GM21515 (cell line): ENCODE measurements around the gene CATSPERD.
"Not testable (repeated sequence)": the region's sequence is repeated elsewhere in the genome, so short reads cannot be mapped to it uniquely, and the experiment has no call there.

ENCODE experiments used
- ATAC-seq: cut with Tn5 transposase; IDR thresholded peaks from one replicate; pipeline ENCODE4 v1.9.1; 2021; ENCODE audit not compliant: unreplicated experiment

CATSPERD gene

DNA sequence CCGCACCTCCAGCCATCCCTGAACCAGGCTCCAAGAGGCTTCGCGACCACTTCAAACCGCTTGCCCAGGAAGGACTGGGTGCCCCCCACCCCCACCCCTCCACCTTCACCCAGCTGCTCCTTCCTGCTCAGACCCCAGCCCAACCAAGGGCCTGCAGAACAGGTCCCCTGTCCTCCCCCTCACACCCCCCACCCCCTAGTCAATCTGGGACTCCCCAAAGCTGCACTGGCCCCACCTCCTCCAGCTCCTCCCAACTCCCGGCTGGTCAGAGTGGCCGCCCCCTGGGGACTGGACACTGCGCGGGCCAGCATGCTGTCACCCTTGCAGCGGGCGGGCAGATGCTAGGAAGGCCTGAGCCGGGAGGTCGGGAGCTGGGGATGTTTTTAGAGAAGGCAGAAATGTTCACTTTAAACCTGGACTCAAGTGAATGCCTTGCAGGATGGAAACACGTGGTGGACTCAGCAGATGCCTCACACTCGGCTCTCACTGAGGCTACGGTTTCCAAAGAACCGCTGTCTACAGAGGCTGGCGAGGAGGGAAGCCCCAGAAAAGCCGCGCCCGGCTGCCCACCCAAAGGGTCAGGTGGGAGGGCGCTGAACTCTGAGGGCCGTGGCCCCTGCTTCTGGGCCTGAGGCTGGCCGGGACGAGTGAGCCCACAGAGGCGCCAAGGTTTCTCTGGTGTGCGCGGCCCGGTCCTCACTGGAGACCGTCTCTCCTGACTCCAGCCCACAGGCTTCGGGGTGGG, 22.4 kb upstream of the CATSPERD start:
- ATAC-seq = no peak

DNA sequence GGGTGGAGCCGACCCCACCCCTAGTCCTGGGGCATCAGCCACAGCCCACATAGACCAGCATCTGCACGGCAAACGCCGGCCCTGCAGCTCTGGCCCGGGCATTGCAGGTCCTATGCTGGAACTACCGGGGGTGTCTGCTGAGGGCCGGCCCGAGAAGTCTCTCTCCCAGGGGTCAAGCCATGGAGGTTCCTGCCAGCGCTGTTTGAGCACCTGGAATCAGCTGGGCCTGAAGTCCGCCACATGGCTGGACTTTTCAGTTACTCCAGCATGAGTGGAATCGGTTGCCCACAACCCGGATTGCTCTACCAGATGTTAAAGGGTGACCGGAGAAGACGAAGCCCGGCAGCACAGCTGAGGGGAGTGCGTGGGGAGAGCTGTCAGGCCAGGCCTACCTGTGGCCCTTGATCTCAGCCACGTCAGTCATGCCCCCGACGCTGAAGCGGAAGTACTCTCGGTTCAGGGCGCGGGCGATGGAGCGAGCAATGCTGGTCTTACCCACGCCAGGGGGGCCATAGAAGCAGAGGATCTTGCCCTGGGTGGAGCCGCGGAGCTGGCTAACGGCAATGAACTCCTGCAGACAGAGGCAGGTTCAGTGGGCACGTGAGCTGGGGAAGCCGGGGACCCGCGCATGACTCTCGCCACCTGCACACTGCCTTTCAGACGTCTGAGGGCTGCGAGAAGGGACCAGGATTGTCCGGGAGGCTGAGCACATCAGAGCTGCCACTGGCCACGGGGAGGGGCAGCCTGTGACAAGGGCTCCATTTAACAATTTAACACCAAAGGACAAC, 21.6 kb upstream of the CATSPERD start:
- no peak for ATAC-seq

- ATAC-seq = no peak
Observed at GRCh38 chr19:5700455-5701092, 19.9 kb upstream of the CATSPERD start.

GRCh38 chr19:5702053-5702410, 18.4 kb upstream of the CATSPERD start:
- ATAC-seq = not testable (repeated sequence)

GRCh38 chr19:5703819-5704818, 16.3 kb upstream of the CATSPERD start:
- ATAC-seq = no peak

GRCh38 chr19:5705552-5705951, 14.9 kb upstream of the CATSPERD start:
- ATAC-seq = no peak

DNA sequence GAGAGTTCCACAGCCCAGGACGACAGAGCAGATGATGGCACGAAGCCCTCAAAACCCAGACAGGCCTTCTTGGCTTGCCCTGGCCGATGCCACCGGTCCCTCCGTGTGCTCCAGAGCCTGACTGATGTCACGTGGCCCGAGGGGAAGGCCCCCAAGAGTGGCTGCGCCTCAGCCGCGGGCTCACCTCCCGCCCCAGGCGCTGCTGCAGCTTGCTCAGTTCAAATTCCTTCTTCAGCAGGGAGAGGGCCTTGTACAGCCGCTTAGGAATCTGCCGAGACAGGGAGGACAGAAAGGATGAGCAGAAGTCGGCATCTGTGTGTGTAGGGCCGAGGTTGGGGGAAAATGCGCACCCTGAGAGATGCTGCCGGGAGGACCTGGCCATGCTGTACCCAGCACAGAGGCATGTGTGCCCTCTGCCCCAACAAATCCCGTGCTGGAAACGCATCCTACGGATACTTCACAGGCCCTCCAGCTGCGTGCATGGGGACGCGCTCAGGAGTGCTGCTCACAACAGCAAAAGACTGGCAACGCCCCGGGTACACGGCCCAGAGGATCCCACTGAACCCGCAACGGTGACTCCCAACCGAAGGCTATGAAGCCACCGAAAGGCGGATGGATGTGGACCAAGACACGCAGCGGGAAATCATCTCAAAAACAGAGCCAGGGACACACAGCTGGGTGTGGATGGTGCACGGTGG, 13.4 kb upstream of the CATSPERD start:
- no peak for ATAC-seq

GRCh38 chr19:5707576-5708575, 12.6 kb upstream of the CATSPERD start:
- no peak for ATAC-seq

- ATAC-seq = no peak
Observed at GRCh38 chr19:5711025-5711424, 9.4 kb upstream of the CATSPERD start.

DNA sequence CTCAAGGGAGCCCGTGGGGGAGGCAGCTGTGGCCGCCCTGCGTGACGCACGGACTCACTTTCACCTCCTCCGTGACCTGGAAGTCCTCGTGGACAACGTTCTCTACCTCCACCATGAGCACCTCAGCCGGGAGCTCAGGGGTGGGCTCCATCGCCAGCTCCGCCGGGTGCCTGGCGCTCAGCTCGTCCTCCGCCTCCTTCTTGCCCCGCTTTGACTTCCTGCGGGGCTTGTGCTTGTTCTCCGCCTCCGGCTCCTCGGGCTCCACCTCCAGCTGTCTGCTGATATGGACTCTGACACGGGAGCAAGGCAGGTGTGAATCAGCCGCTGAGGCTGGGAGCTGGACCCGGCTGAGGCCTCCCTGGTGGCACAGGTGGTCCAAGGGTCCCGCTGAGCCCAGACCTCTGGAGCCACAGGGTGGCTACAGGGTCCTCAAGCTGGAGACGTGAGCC, 8.7 kb upstream of the CATSPERD start:
- ATAC-seq = no peak

DNA sequence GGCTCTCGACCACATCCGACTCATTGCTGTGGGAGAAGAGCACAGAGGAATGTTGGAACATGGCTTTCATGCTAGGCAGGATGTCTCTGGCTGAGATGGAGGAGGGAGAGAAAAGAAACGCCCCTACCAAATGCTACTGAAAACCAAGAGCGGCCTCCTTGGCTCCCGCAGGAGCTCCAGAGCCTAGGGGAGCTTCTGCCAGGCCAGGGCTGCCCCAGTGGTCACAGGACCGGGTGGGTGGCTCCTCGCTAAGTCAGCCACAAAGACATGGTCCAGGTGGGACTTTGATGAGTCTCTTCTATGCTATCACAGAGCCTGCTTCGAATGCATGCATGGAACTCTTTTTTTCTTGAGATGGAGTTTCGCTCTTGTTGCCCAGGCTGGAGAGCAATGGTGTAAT, 7.2 kb upstream of the CATSPERD start:
- ATAC-seq = no peak

- ATAC-seq = no peak
Observed at GRCh38 chr19:5714816-5715215, 5.6 kb upstream of the CATSPERD start.

- no peak for ATAC-seq
Observed at GRCh38 chr19:5717215-5717935, 3.1 kb upstream of the CATSPERD start.

DNA sequence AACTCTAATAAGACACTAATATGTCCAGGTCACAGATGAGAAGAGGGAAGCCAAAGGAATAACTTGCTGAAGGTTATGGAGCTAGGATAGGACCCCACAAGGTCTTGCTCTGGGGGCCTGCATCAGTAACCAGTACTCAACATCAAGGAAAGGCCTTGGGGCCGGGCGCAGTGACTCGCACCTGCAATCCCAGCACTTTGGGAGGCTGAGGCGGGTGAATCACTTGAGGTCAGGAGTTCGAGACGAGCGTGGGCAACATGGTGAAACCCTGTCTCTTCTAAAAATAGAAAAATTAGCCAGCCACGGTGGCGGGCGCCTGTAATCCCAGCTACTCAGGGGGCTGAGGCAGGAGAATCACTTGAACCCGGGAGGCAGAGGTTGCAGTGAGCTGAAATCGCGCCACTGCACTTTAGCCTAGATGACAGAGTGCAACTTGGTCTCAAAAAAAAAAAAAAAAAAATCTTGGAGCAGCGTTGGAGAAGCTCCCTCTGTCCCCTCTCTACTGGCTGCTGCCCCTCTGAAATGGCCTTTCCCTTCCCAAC, 2.3 kb upstream of the CATSPERD start:
- ATAC-seq = no peak

DNA sequence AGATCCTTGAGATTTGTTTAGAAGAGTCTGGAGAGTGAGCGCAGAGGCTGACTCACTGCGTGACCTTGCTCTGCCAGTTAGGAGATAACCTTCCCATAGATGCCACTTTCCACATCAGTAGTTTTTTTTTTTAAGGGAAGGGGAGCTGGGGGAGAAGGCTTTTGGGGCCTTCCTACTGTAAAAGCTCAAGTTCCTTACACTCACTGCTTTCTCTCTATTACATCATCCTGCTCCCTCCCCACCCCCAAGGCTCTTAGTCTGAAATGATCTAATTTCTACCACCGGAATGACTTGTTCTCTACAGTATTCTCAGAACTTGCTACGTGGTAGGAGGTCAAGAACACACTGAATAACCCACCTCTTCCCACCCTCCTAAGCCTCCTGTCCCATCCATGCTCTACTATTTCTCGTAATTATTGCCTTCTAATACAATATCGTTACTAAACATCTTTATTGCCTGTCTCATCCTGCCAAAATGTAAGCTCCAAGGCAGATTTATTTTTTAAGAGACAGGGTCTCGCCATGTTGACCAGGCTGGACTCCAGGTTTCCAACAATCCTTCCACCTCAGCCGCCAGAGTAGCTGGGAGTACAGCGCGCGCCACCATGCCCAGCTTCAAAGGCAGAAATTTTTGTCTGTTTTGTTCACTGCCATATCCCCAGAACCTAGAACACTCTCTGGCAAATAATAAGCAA, 1.7 kb upstream of the CATSPERD start:
- ATAC-seq = no peak

- ATAC-seq = peak; percentile 20
Observed at GRCh38 chr19:5719274-5719960, 1.0 kb upstream of the CATSPERD start.
